Tibial nerve (tissue), 4 donors: ENCODE measurements around the gene MYO1D. TPM values are rescaled to one million over a fixed set of nuclear protein-coding genes. Genes with fewer than 3 reads are reported as not detected.

ENCODE experiments used
- DNase-seq, 2 donors: peaks; one replicate each; pipeline ENCODE4 v3.0.0-alpha.2; 2019; ENCODE audit warnings: low spot score in 2 of 2
- H3K27ac ChIP-seq, 4 donors: fragments of 200-600 bp; sonication (generic) in 3 of 4; one replicate each; pipeline ENCODE4 v1.5.1; 2017 to 2019; ENCODE audit warnings: mild to moderate bottlenecking in 1 of 4
- H3K27me3 ChIP-seq, 2 donors: fragments of 200-600 bp; sonication (generic) in 1 of 2; one replicate each; pipeline versions ENCODE4 v1.5.1 to v1.6.0; 2017 to 2019
- H3K36me3 ChIP-seq, 3 donors: fragments of 200-600 bp; sonication (generic); one replicate each; pipeline ENCODE4 v1.5.1; 2018 to 2019
- H3K4me1 ChIP-seq, 4 donors: fragments of 200-600 bp; sonication (generic) in 3 of 4; one replicate each; pipeline ENCODE4 v1.5.1; 2017 to 2019
- H3K4me3 ChIP-seq, 4 donors: fragments of 200-600 bp; sonication (generic) in 3 of 4; one replicate each; pipeline ENCODE4 v1.5.1; 2017 to 2019; ENCODE audit warnings: mild to moderate bottlenecking in 1 of 4, moderate library complexity in 1 of 4
- H3K9me3 ChIP-seq, 4 donors: fragments of 200-600 bp; sonication (generic) in 3 of 4; one replicate each; pipeline ENCODE4 v1.5.1; 2017 to 2019
- EP300 ChIP-seq, 2 donors: sonication (generic); formaldehyde crosslinking; IDR thresholded peaks; one replicate each; pipeline ENCODE4 v1.6.1; 2017; ENCODE audit warnings: antibody characterized with exemption in 2 of 2, mild to moderate bottlenecking in 1 of 2
- POLR2A ChIP-seq, 2 donors: fragments of 450-650 bp; IDR thresholded peaks; one replicate each; pipeline ENCODE4 v1.6.1; 2017; ENCODE audit warnings: antibody characterized with exemption in 2 of 2, mild to moderate bottlenecking in 2 of 2, moderate library complexity in 2 of 2
- WGBS, 2 donors: methylation state at CpG; one replicate each; pipeline ENCODE4 v1.1.5; 2018; 5-methylcytosine and 5-hydroxymethylcytosine counted together
- total RNA-seq, 4 donors: library from RNA; depleted of rRNA; stranded (reverse); fragments of >200 nt; gene quantifications; one replicate each; pipeline ENCODE4 v1.1.0, GENCODE V29; 2016
- TF ChIP-seq, protein P1 (sequence below), 5 experiments: fragments of 200-600 bp in 3 of 5; fragments of 450-650 bp in 2 of 5; sonication (generic) in 3 of 5; IDR thresholded peaks; one replicate each; pipeline ENCODE4 v1.5.1; 2016 to 2019; ENCODE audit warnings: antibody characterized with exemption in 5 of 5, mild to moderate bottlenecking in 3 of 5, moderate library complexity in 2 of 5

MYO1D gene
- total RNA-seq, 4 donors from 2014 or later, result 28.5 to 49.6 (median 42.4) TPM

DNA sequence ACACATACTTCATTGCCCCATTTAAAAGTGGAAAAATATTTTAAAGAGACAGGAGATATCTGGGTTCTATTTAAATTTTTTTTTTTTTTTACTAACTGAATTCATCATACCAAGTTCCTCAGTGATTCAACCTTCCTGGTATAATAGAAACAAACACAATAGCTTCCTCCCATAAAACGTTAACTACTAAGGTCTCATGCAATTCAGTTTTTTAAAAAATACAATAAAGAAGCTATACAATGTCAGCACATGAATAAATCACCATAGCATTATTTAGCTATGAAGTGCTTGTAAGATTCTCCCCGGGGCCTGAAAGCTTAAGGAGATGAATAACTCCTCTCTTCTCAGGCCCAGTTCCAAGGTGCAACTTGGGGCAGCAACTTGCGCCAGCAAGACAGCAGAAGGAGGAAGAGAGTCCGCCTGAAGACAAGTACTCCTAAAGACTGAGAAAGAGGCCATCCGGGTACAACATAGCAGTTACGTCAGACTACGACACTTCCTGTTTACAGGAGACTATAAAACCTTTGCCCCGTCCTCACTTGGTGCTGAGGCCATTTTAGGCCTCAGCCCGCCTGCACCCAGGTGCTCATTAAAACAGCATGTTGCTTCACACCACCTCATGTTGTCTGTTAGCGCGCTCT is 81.5 kb downstream of the MYO1D start:
- WGBS, 2 donors, result 75% methylated on average over 11 of the region's 11 CpGs
- Histone ChIP-seq H3K36me3 (no peaks in the 10 kb centered on the region), H3K27me3 (no peaks in the 10 kb centered on the region), H3K27ac (no peak overlapping the region), H3K4me1 (no peaks in the 10 kb centered on the region), H3K9me3 (no peaks in the 10 kb centered on the region), H3K4me3 (no peak overlapping the region)
- DNase-seq, result no peak
- TF ChIP-seq EP300 (IDR thresholded peaks at IDR 0.05), result no peak
- TF ChIP-seq, protein P1, sequence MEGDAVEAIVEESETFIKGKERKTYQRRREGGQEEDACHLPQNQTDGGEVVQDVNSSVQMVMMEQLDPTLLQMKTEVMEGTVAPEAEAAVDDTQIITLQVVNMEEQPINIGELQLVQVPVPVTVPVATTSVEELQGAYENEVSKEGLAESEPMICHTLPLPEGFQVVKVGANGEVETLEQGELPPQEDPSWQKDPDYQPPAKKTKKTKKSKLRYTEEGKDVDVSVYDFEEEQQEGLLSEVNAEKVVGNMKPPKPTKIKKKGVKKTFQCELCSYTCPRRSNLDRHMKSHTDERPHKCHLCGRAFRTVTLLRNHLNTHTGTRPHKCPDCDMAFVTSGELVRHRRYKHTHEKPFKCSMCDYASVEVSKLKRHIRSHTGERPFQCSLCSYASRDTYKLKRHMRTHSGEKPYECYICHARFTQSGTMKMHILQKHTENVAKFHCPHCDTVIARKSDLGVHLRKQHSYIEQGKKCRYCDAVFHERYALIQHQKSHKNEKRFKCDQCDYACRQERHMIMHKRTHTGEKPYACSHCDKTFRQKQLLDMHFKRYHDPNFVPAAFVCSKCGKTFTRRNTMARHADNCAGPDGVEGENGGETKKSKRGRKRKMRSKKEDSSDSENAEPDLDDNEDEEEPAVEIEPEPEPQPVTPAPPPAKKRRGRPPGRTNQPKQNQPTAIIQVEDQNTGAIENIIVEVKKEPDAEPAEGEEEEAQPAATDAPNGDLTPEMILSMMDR (IDR thresholded peaks at IDR 0.05), result no peak
- TF ChIP-seq POLR2A (IDR thresholded peaks at IDR 0.05), result no peak

DNA sequence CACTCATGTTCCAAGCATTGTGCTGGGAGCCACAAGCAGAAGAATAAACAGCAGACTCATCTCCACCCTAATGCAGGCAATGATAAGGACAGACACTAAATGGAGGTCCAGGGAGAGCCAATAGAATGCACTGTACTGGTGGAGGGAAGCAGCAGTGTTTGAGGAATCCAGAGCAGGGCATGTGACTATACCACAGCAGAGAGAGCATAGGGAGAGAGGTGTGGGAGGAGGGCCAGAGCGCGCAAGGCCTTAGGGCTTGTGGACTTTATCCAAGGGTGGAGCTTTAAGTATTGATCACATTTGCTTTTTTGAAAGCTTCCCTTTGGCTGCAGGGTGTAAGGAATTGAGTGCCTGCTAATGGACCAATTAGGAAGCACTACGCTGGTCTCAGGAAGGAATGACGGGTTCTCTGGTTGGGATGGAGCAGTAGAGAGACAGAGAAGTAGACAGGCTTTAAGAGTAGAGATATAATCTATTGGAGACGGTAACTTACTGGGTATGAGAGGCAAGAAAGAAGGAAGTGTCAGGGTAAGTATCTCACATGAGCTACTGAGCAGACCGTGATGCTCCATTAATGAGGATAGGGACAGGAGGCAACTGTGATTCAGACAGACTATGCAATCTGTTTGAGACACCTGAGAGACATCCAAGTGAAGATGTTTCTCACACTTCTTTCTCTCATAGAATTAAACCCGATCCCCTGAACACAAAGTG is 82.2 kb downstream of the MYO1D start:
- Histone ChIP-seq H3K36me3 (no peaks in the 10 kb centered on the region), H3K4me1 (no peaks in the 10 kb centered on the region), H3K27ac (no peak overlapping the region), H3K9me3 (no peaks in the 10 kb centered on the region), H3K27me3 (no peaks in the 10 kb centered on the region), H3K4me3 (no peak overlapping the region)
- DNase-seq, result no peak
- no peak for TF ChIP-seq POLR2A (IDR thresholded peaks at IDR 0.05)
- TF ChIP-seq, protein P1 (IDR thresholded peaks at IDR 0.05), result no peak
- TF ChIP-seq EP300 (IDR thresholded peaks at IDR 0.05), result no peak
- 92 to 93% methylated on average over 7 of the region's 7 CpGs for WGBS, 2 donors

DNA sequence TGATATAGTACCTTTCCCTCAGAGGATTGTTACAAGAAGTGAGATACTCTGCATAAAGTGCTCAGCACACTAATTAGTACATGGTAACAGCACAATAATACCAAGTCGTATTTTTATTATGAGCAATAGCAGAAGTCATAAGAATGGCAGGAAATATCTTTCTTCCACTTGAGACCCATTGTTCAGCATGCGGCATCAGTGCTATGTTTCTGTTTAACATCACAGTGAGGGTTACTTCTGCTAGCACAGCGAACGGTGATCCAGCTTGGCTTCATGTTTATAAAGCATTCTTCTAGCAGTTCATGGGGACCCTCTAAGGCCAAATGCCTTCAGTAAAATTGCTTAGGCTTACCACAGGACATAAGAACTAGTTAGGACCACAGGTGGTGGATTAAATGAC is 83.1 kb downstream of the MYO1D start:
- no peaks in the 10 kb centered on the region for H3K27me3 ChIP-seq
- no peak overlapping the region for H3K27ac ChIP-seq
- TF ChIP-seq EP300 (IDR thresholded peaks at IDR 0.05), result no peak
- no peak for TF ChIP-seq POLR2A (IDR thresholded peaks at IDR 0.05)
- TF ChIP-seq, protein P1 (IDR thresholded peaks at IDR 0.05), result no peak
- H3K4me3 ChIP-seq, result no peak overlapping the region
- no peaks in the 10 kb centered on the region for H3K36me3 ChIP-seq
- H3K9me3 ChIP-seq, result no peaks in the 10 kb centered on the region
- WGBS, 2 donors, result 67 to 77% methylated on average over 4 of the region's 4 CpGs
- no peak for DNase-seq
- H3K4me1 ChIP-seq, result no peaks in the 10 kb centered on the region

DNA sequence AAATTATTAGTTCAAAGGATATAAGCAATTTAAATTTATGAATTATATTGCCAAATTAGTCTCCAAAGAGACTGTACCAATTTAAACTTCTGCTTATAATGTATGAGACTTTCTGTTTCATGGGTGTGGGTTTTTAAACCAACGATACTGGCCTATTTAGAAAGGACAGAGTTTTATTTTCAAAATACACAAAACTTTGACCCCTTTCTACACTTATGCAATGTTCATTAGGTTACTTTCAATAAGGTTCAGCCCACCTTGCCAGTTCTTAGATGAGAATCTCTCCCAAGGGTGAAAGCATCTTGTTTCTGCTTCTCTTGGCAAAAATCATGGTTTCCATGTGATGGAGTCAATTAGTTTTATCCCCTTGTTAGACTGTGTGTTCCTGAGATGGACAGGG is 84.7 kb downstream of the MYO1D start:
- Histone ChIP-seq H3K9me3 (no peaks in the 10 kb centered on the region), H3K27ac (no peak overlapping the region), H3K4me1 (no peaks in the 10 kb centered on the region), H3K36me3 (no peaks in the 10 kb centered on the region), H3K4me3 (no peak overlapping the region), H3K27me3 (no peaks in the 10 kb centered on the region)
- TF ChIP-seq EP300 (IDR thresholded peaks at IDR 0.05), result no peak
- no peak for TF ChIP-seq POLR2A (IDR thresholded peaks at IDR 0.05)
- TF ChIP-seq, protein P1 (IDR thresholded peaks at IDR 0.05), result no peak
- DNase-seq, result no peak
- WGBS, 2 donors, result 55 to 62% methylated on average over 1 of the region's 1 CpG

DNA sequence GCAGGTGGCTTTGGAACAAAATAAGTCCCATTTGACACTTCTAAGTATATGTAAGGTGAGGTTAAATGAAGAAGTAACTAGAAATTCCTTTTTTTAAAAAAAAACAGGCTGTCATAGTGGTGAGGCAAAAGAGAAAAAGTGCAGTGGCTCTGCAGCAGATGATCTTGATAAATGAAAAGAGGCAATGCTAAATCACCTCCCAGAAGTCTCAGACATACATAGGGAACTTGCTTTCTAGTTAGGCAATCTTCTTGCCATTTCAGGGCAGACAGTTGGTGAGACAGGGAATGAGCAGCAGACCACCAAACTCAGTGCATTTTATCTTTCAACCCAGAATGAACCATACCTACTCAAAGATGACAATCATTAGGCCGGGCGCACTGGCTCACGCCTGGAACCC is 90.8 kb downstream of the MYO1D start:
- TF ChIP-seq, protein P1 (IDR thresholded peaks at IDR 0.05), result no peak
- TF ChIP-seq EP300 (IDR thresholded peaks at IDR 0.05) (no peak), POLR2A (IDR thresholded peaks at IDR 0.05) (no peak)
- Histone ChIP-seq H3K4me3 (no peak overlapping the region), H3K9me3 (no peaks in the 10 kb centered on the region), H3K4me1 (no peaks in the 10 kb centered on the region), H3K27me3 (no peaks in the 10 kb centered on the region), H3K36me3 (no peaks in the 10 kb centered on the region), H3K27ac (no peak overlapping the region)
- WGBS, 2 donors, result 90 to 94% methylated on average over 3 of the region's 3 CpGs
- no peak for DNase-seq
